Small intestine (tissue), 4 donors: ENCODE data around the gene TSC22D2. TPM values are rescaled to one million over a fixed set of nuclear protein-coding genes. Genes with fewer than 3 reads are reported as not detected.

Experiments used
- polyA plus RNA-seq, 4 donors: library from polyadenylated mRNA; stranded (reverse) in 3 of 4; unstranded in 1 of 4; fragments of 200-250 nt in 3 of 4; fragments of 120-200 nt in 1 of 4; gene quantifications; one replicate each; pipeline versions ENCODE4 v1.2.1 to v1.2.3, GENCODE V29; 2013
- donor health status: healthy with polysubstance abuse.
- donor health status: Bipolar disorder and iron deficiency.
- donor health status: healthy.

The TSC22D2 gene
- polyA plus RNA-seq, 4 donors: 5.9 to 48.7 (median 7.5) TPM

Other genes with a start within 250 kb of the TSC22D2 start
- 100 to 1,000 TPM in 2 of 4 donors, 10 to 100 TPM in 2; 77.6 to 153 (median 122) TPM for gene SERP1, start 138.2 kb downstream of the TSC22D2 start, polyA plus RNA-seq
- 100 to 1,000 TPM in 1 of 4 donors, 10 to 100 TPM in 3; 65.1 to 135 (median 86.1) TPM for gene EIF2A, start 138.5 kb downstream of the TSC22D2 start, polyA plus RNA-seq
- gene SELENOT, start 195.0 kb downstream of the TSC22D2 start, polyA plus RNA-seq: 10 to 100 TPM; 41.6 to 86.3 (median 75.9) TPM